GM12875 (cell line): ENCODE results near the gene DOCK1.

Source experiments
- H3K4me3 ChIP-seq: one replicate; pipeline ENCODE4 v1.5.1; 2011; ENCODE audit warnings: low read depth, low read length, control low read depth
- TF ChIP-seq, protein P1 (sequence below): IDR thresholded peaks from 2 replicates; pipeline ENCODE4 v1.5.1; 2011; ENCODE audit warnings: low read depth, mild to moderate bottlenecking, control low read depth, inconsistent platforms, low read length, moderate library complexity, borderline replicate concordance; ENCODE audit not compliant: insufficient read depth

The DOCK1 gene

DNA sequence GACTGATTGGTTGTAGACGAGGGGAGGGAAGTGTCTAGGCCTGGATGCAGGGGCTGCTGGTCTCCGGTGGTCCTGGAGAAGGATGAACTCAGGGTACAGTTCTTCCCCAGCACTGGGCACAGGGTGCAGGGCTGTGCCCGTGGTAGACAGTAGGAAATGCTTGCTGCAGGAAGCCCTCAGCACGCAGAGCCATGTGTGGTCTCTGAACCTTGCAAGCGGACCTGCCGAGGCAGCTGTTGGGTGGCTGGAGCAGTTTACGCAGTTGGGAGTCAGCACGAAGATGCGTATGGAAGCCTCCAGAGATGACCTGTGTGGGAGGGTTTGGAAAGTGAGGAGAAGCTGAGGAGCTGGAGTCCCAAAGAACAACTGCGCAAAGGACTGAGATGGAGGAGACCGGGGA, 39.0 kb downstream of the DOCK1 start:
- TF ChIP-seq, protein P1, sequence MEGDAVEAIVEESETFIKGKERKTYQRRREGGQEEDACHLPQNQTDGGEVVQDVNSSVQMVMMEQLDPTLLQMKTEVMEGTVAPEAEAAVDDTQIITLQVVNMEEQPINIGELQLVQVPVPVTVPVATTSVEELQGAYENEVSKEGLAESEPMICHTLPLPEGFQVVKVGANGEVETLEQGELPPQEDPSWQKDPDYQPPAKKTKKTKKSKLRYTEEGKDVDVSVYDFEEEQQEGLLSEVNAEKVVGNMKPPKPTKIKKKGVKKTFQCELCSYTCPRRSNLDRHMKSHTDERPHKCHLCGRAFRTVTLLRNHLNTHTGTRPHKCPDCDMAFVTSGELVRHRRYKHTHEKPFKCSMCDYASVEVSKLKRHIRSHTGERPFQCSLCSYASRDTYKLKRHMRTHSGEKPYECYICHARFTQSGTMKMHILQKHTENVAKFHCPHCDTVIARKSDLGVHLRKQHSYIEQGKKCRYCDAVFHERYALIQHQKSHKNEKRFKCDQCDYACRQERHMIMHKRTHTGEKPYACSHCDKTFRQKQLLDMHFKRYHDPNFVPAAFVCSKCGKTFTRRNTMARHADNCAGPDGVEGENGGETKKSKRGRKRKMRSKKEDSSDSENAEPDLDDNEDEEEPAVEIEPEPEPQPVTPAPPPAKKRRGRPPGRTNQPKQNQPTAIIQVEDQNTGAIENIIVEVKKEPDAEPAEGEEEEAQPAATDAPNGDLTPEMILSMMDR: no peak

DNA sequence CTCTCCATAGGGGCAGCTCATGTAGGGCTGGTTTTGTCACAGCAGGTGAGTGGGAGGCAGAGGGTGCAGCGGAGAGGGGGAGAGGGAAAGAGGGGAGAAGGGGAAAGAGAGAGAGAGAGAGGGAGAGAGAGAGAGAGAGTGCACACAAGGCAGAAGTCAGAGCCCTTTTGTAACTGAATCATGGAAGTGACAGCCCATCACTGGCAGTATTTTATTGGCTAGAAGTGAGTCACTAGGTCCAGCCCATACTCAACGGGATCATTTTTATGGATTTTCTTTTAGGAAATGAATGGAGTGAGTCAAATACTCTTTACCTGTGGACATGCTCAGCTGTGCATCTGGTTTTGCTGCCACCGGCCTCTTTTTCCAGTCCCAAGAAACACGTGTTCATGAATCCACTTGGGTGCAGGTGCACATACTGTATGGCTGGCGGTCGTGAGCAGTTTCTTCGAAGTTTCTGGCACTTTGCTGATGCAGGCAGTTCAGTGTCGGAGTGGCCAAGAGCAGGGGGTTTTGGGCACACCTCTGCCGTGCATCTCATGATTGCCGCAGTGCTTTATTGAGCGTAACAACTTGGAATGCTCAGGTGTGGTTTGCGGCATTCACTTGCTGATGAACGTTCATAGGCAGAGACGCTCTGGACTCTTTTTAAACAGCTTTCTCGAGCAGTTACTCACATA, 40.3 kb downstream of the DOCK1 start:
- H3K4me3 ChIP-seq: no peak overlapping the region
- TF ChIP-seq, protein P1: no peak

More for the DNA sequence above, 39.0 kb downstream of the DOCK1 start:
- H3K4me3 ChIP-seq: no peak overlapping the region

DNA sequence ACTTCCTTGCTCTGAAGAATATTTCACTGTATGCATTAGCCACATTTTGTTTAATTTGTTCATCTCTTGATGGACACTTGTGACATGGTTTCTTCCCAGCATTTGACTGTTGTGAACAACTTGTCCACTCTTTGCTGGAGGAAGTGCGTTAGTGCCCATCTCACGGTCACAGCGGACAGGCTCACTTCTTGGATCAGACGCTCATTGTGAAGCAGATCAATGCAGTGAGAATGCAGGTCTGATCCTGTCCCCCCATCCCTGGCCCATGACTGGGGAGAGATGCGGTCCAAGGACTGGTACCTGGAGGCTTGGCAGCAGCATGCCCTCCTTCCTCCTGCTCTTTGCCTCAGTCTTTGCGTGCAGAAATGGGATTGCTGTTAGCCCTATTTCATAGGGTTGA, 41.5 kb downstream of the DOCK1 start:
- H3K4me3 ChIP-seq: no peak overlapping the region
- TF ChIP-seq, protein P1: no peak

DNA sequence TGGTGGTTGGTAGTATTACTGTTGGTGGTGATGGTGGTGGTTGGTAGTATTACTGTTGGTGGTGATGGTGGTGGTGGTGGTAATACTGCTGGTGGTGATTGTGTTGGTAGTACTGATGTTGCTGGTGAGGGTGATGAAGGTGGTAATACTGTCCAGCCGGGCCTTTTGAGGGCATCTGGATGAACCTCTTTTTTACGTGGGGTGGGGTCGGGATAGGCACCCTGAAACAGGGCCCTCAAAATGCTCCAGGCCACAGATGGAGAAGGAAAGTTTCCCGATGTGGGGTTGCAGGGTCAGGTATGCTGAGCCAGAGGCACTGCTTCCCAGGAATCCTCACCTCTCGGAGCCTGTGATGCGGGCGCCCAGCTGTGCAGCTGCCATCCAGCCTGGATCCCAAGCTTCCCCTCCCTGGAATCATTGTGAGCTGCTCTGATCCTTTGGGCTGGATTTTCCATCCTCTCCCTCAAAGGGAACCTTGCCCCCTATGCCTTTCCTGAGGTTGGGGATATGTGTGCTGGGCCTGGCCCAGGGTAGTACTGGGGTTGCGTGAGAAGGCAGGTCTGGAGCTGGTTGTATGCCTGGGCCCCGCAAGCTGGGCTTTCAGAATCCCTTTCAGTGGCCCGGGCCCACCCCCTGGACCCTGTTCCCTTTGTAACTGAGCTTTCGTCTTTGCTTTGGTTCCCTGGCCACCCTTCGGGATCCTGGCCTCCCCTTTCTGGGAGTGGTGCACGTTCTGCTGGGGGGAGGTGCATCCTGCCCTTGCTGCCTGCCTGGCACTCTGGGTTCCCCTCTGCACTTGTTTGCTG, 43.3 kb downstream of the DOCK1 start:
- TF ChIP-seq, protein P1: no peak
- H3K4me3 ChIP-seq: no peak overlapping the region

DNA sequence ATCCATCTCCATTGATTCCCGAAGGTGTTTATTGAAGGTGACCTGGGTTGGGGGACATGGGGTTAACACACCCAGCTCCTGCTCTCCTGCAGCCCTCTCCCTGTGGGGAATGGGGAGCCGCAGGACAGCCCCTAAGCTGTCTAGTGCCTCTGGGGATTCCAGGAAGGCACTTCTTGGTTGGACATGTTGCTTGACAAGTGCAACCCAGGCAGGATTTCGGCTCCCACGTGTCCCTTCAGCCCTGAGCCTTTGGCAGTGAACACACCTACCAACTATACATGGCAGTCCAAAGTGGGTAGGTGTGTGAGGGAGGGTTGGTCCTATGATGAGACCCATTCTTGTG, 43.9 kb downstream of the DOCK1 start:
- TF ChIP-seq, protein P1: no peak
- no peak overlapping the region for H3K4me3 ChIP-seq

DNA sequence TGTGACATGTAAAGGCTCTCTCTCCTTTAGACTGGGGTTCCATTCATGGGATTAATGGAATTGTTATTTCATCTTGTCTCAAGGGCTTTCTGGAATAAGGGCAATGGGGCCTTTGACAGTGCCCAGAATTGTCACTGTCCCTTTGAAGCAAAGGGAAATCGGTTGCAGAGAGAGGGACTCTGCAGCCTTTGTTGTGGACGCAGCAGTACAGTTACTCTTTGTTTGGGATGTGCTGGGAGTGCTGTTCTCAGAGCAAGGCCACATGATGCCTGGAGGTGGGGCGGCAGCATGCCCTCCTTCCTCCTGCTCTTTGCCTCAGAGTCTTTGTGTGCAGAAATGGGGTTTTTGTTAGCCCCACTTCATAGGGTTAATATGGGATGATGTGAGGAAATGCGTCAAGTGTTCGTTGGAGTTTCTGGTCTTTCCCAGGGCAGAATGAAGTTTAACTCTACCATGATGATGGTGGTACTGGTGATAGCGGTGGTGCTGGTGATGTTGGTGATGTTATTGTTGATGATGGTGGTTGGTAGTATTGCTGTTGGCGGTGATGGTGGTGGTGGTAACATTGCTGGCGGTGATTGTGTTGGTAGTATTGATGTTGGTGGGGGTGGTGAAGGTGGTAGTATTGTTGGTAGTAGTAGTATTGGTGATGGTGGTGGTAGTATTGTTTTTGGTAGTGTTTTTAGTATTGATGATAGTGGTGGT, 45.3 kb downstream of the DOCK1 start:
- H3K4me3 ChIP-seq: no peak overlapping the region
- TF ChIP-seq, protein P1: no peak
